NB4 (cell line): Measurements from ENCODE around the gene ZWILCH.

Experiments
- CTCF ChIP-seq: IDR thresholded peaks from one replicate; pipeline ENCODE4 v1.5.1; 2012; ENCODE audit warnings: low read depth, low read length
- MAX ChIP-seq: IDR thresholded peaks from 2 replicates; pipeline ENCODE4 v1.6.1; 2011; ENCODE audit warnings: low read depth, low read length
- POLR2A ChIP-seq: IDR thresholded peaks from 2 replicates; pipeline ENCODE4 v1.6.1; 2011; ENCODE audit warnings: mild to moderate bottlenecking; ENCODE audit not compliant: insufficient read length; ENCODE audit errors: extremely low read depth

GRCh38 chr15:66456211-66456610 is 48.9 kb upstream of the ZWILCH start:
- TF ChIP-seq CTCF (no peak), POLR2A (no peak), MAX (no peak)
